GM12874 (cell line): ENCODE measurements around the gene RNF123.

ENCODE experiments used
- TF ChIP-seq, protein P1 (sequence below): IDR thresholded peaks from 2 replicates; pipeline ENCODE4 v1.5.1; 2011; ENCODE audit warnings: low read depth, mild to moderate bottlenecking, control low read depth, low read length, moderate library complexity; ENCODE audit not compliant: insufficient read depth

The RNF123 gene

DNA sequence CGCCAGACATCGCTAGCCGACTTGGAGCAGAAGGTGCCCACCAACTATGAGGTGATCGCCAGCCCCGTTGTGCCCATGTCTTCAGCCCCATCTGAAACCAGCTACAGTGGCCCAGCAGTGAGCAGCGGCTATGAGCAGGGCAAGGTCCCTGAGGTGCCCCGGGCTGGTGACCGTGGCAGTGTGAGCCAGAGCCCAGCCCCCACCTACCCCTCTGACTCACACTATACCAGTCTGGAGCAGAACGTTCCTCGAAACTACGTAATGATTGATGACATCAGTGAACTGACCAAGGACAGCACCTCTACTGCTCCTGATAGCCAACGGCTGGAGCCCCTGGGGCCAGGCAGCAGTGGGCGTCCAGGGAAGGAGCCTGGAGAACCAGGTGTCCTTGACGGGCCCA lies 28.1 kb upstream of the RNF123 start:
- TF ChIP-seq, protein P1, sequence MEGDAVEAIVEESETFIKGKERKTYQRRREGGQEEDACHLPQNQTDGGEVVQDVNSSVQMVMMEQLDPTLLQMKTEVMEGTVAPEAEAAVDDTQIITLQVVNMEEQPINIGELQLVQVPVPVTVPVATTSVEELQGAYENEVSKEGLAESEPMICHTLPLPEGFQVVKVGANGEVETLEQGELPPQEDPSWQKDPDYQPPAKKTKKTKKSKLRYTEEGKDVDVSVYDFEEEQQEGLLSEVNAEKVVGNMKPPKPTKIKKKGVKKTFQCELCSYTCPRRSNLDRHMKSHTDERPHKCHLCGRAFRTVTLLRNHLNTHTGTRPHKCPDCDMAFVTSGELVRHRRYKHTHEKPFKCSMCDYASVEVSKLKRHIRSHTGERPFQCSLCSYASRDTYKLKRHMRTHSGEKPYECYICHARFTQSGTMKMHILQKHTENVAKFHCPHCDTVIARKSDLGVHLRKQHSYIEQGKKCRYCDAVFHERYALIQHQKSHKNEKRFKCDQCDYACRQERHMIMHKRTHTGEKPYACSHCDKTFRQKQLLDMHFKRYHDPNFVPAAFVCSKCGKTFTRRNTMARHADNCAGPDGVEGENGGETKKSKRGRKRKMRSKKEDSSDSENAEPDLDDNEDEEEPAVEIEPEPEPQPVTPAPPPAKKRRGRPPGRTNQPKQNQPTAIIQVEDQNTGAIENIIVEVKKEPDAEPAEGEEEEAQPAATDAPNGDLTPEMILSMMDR: no peak

DNA sequence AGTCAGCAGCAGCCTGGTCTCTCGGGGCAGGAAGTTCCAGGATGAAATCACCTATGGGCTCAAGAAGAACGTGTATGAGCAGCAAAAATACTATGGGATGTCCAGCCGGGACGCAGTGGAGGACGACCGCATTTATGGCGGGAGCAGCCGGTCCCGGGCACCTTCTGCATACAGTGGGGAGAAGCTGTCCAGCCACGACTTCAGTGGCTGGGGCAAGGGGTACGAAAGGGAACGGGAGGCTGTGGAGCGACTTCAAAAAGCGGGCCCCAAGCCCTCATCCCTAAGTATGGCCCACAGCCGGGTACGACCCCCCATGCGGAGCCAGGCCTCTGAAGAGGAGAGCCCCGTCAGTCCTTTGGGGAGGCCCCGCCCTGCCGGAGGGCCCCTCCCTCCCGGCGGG lies 27.3 kb upstream of the RNF123 start:
- TF ChIP-seq, protein P1: no peak

DNA sequence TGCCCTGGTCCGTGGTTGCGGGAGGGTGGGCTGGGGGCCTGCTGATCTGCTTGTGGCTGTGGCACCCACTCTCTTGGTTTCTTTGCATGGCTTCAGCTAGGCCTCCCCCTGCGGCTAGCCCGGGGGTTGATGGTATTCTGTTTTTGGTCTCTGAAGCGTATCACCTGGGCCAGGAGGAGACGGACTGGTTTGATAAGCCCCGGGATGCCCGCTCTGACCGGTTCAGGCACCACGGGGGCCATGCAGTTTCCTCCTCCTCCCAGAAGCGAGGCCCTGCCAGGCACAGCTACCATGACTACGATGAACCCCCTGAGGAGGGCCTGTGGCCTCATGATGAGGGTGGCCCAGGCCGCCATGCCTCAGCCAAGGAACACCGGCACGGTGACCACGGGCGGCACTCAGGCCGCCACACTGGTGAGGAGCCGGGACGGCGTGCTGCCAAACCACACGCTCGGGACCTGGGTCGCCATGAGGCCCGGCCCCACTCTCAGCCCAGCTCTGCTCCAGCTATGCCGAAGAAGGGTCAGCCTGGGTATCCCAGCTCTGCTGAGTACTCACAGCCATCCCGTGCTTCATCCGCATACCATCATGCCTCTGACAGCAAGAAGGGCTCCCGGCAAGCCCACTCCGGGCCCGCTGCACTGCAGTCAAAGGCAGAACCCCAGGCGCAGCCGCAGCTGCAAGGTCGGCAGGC lies 26.5 kb upstream of the RNF123 start:
- TF ChIP-seq, protein P1: no peak

DNA sequence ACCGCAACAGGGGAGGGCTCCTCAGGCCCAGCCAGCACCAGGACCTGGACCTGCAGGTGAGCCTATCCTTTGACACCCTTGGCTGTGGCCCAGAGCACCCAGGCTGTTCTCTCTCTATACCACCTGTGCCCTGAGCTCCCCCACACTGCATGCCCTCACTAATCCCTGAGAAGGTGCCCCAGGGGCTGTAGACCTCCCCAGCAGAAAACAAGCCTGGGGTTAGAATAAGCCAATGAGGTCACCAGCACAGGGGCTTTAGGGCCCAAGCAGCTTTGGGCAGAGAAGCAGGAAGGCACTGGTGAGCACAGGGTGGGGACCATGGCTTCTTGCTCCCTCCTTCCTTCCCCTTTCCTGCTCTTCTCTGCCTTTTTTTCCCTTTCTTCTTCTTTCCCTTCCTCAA lies 25.5 kb upstream of the RNF123 start:
- TF ChIP-seq, protein P1: no peak

DNA sequence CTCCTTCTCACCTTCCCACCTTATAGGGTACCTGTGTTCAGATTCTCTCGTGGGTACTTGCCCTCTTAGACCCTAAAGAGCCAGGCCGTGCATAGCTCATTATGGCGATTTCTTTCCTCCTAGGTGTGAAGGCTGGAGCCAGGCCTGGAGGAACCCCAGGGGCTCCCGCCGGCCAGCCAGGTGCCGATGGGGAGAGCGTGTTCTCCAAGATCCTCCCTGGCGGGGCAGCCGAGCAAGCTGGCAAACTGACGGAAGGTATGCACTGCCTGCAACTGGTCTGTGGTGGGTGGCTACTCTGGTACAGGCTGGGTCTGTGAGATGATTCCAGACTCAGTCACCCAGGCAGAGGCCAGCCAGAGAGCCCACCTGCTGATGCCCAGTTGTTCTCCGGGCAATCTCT lies 25.1 kb upstream of the RNF123 start:
- TF ChIP-seq, protein P1: no peak

DNA sequence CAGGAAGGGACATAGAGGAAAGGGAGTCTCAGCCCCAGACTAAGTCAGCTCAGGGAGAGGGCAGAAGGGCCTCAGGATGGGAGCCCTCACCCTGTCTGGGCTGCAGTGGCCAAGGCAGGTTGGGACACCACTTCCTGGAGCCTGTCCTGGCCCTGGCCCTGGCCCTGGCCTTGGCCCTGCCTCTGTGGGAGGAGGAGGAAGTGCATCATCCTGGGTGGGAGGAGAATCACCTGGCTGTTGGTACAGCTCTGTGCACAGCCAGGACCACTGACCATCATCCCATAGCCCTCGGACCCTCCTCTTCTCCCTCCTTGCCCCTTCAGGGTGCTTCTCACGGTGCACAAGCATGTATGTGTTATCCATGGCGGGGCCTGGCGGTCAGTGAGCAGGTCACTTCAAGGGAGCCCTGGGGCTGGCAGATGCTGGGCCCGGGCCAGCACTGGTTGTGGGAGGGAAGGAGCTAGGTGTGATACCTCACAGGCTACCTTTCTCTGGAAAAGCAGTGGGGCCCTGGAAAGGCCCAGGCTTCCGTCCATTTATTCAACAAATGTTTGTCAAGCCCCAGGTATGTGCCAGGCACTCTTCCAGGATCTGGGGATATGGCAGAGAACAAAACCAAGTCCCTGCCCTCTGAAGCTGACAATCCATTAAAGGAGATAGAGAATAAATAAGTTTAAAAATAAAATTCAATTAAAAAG lies 23.4 kb upstream of the RNF123 start:
- TF ChIP-seq, protein P1: no peak

DNA sequence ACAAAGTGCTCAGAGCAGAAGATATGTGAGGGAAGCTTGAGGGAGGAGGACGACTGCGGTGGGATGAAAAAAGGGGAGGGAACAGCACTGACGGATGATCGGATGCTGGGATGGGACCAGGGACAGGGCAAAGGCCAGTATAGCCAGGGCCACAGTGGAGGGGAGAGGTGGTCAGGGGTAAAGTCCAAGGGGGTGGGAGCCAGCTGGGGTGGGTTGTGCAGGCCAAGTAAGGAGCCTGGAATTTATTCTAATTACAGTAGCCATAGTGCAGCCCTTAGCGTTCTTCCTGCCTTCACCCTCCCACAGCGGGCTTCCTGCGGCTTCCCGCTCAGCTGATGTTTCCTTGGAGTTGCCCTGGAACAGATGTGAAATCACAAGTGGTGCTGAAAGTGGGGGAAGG lies 22.8 kb upstream of the RNF123 start:
- TF ChIP-seq, protein P1: no peak
